Measurements from ENCODE around the gene PRDM16.

- TF ChIP-seq EZH2 (IDR thresholded peaks at IDR 0.05; ENCODE audit: borderline replicate concordance, insufficient read depth, low read length, poor library complexity, severe bottlenecking): no peak
- TF ChIP-seq CTCF (IDR thresholded peaks at IDR 0.05; ENCODE audit: poor library complexity, severe bottlenecking): no peak
- no peak for TF ChIP-seq TAF1 (IDR thresholded peaks at IDR 0.05; ENCODE audit: low read depth)
- TF ChIP-seq SMC3 (conservative IDR thresholded peaks at IDR 0.05; ENCODE audit: poor library complexity): no peak
- no peak for TF ChIP-seq POLR2AphosphoS5 (IDR thresholded peaks at IDR 0.05)
Measured at GRCh38 chr1:3051270-3052268, 17.4 kb upstream of the PRDM16 start.

All from neural cell (in vitro differentiated cells).